HG02938 (cell line): ENCODE data around the gene FSTL1.

Experiments used
- ATAC-seq: cut with Tn5 transposase; IDR thresholded peaks from one replicate; pipeline ENCODE4 v1.9.1; 2021; ENCODE audit warnings: mild to moderate bottlenecking, moderate library complexity; ENCODE audit not compliant: unreplicated experiment

FSTL1 gene

DNA sequence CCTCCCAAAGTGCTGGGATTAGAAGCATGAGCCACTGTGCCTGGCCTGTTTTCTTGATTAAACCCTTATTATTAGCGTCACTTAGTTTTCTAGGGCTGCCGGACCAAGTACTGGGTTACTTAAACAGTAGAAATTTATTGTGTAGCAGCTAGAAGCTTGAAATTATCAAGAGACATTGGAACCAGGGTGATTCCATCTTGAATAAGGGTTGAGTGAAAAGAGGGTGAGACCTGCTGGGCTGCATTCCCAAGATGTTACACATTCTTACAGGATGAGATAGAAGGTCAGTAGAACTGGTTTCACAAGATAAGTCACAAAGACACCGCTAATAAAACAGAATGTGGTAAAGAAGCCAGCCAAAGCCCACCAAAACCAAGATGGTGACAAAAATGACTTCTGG is 18.6 kb upstream of the FSTL1 start:
- no peak for ATAC-seq

DNA sequence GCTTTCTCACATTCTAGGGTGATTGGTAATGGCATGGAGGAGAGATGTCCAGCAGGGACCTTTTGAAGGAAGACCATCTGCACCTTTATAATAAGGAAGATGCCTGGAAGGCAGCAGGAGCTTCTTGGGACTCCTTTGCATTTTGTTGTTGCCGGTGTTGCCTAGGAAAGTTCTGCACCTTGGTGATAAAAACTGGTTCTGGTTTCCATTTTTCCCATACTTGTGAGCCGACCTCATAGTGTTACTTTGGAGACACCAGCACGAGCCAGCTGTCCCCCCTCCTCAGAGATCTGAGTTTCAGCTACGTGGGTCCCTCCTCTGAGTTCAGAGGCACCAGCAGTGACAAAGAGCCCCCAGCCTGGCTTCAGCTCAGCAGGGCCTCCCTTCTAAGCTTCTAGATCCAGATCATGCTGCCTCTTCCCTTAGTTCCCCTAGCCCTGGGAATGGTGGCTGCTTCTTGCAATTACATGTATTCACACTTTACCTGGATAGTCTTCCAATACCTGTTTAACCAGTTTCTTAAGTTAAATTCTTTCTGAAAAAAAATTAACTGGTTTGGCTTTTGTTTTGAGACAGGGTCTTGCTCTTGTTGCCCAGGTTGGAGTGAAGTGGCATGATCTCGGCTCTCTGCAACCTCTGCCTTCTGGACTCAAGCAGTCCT is 18.0 kb upstream of the FSTL1 start:
- ATAC-seq, result no peak

DNA sequence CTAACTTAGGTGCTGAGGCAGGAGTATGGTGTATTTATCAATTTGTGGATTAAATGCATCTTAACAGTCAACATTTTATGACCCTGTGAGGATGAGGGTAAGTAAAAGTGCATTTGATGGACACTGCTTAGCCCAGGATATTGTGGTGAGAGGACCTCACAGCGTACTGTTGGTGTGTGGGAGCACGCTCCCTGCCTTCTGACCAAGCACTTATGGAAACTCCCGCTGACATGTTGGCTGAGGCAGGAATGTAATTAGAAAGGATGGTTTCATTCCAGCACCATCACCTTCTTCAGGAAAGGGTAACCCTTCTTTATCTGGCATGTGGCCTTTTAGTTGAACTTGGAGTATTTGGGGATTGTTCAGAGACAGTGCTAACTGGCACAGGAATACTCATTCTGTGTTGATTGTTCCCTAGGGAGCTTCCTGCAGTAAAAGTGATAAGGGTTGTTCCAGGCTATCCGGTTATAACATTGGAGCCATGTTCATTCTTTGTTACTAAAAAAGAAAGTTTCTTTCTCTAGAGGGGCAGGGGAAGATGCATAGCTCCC is 11.7 kb upstream of the FSTL1 start:
- no peak for ATAC-seq

DNA sequence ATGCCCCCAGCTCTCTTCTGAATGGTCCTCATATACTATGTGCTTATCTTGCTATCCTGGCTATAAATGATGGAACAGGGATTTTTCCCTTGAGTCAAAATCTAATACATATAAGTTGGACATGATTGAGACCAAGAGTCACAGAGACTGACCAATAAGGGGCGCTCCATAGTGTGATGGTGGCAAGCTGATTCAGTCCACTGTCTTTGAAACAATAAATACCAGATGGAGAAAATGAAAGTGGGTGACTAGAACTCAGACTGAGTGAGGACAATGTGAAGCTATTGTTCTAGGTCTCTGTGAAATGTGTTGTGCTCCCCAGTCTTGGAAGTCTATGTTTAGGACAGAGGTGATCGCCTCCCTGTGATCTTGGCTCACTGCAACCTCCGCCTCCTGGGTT is 10.6 kb upstream of the FSTL1 start:
- ATAC-seq, result no peak

DNA sequence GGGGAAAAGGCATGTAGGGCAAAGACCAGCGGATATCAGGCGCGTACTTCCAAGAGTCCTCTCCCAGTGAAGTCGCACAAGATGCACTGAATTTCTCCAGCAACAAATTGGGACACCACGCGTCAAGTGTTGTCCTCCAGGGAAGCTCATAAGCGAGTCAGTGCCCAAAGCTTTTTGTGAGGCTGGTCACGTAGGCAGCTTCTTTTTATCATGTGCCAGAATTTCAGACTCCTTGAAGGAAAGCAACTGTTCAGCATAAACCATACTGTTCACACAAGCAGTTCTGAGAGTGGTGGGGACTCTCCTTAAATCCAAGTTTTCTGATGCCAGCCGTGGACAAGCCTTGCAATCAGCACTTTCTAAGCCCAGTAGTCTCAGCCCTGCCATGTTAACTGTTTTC is 10.1 kb upstream of the FSTL1 start:
- ATAC-seq, result no peak

DNA sequence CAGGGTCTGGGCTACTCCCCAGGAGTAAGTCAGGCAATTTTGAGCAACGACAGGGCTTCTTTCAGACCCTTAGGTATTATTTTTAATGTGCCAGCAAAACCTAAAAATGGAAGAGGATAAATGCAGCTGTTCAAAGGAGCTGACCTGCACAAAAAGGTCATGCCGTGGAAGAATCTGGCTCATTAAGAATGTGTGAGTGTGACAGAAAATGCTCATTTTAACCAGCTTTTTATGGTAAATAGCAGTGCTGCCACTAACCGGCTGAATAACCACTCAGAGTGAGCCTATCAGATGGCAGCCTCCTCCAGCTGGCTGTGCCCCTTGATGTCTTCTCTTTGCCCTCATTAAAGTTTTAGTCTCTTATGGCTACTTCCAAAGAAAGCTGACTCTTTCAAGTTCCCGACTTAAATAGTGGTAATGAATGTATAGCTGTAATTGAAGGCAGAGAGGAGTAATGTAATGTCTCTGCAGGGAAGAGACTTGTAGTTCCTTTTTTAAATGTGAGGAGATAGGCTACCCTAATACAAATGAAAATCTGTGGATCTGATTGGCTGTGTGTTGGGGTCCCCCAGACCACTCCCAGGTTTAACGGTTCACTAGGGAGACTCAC is 9.5 kb upstream of the FSTL1 start:
- no peak for ATAC-seq

DNA sequence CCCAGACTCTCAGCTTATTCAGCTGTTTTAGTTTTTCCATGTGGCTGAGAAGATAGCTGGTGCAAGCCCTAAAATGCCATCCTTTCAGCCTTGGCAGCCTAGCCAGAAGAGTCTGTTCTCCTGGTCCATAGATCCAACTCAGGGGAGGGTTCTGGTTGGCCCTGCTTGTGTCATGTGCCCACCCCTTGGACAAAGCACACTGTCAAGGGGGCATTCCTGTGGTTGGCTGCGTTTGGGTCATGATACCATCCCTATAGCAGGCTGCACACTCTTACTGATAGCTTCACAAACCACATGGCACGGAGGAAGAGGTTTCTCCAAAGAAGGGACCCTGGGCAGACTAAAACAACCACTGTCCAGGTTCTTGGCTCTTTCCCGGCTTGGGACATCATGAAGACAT is 8.4 kb upstream of the FSTL1 start:
- ATAC-seq, result no peak

DNA sequence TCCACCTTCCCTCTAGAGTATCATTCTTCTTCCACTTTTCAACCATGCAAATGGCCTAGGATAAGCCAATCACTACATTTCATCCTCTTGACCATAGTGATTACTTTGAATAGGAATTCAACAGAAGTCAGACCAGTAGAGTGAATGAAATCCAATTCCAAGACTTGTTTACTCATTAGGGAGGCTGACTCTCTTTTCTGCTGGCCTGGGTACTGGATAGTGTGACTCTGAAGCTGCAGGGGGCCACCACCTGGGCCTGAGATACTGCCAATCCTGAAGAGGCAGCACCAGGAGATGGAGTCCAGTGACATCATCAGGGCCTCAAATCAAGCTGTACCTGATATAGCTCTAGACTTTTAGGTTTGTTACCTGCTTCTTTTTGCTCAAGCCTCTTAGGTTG is 7.0 kb upstream of the FSTL1 start:
- no peak for ATAC-seq

DNA sequence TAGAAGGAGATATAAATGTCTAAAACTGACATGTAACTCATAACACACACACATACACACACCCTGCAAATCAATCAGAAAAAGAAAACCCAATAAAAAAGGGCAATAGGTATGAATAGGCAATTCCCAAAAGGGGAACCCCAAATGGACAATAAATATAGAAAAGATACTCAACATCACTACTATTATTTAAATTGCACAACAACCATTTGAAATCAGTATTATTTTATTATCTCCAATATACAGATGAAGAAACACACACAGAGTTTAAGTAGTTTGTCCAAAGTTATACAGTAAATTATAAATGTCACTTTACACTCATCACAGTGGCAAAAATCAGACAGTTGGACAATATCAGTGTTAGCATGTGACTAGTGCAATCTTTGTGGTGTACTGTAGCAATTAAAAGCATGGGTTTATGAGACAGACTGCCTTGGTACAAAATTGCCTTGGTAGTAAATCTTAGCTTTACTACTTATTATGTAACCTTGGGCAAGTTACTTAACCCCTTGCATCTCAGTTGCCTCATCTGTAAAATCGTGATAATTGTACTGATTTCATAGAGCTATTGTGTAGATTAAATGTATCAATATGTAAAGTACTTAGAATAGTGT is 3.4 kb upstream of the FSTL1 start:
- no peak for ATAC-seq

DNA sequence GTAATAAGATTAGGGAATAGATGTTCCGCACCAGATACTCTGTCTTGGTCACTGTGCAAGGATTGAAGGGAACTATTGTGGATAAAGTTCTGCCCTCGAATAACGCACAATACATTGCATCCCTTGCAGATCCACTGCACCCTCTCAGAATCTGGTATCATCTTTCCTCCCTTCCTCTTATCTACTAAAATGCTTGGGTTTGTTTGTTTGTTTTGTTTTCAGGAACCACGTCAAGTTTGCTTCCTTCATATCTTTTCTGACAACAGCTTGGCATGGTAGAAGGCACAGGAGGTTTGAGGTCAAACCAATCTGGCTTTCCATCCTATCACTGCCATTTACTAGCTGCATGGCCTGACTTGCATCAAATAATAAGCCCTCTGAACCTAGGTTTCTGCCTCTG is 2.0 kb upstream of the FSTL1 start:
- ATAC-seq, result no peak

DNA sequence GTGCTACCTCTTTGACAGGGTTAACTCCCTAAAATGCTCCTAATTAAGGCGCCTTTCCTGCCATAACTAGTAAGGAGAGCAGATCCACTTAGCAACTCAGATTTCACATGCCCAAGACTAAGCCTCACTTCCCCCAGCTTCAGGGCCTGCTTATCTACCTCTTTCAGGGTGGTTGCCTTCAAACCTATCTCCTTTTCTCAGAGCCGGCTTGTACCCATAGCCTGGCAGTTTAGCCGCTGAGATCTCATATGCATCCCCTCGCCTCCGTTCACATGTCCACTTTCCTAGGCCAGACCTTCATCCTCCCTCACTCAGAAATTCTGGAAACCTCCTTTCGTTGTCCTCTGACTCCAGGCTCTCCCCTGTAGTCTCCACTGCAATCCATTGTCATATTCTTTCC is 1.0 kb upstream of the FSTL1 start:
- no peak for ATAC-seq

DNA sequence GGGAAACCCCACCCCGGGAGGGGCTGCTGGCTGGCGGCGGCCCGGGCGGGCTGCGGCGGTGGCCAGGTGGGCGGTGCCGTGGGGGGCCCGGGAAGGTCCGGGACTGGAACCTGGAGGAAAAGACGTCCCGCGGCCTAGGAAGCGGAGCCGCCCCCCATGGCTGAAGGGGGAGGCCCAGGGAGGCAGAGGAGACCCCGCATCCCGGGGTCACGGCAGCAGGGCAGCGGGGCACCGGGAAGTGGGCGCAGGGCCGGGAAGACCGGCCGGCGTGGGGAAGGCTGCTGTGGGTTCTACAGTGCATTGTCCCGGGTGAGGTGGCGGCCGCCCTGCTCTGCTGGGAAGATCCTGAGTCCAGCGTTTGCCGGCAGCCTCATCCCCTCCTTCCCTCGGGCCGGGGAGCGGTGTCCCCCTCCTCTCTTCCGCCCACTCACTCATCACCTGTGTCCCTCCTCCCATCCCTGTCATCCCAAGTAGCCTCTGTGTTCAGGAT is 525 bp upstream of the FSTL1 start:
- ATAC-seq, result no peak

DNA sequence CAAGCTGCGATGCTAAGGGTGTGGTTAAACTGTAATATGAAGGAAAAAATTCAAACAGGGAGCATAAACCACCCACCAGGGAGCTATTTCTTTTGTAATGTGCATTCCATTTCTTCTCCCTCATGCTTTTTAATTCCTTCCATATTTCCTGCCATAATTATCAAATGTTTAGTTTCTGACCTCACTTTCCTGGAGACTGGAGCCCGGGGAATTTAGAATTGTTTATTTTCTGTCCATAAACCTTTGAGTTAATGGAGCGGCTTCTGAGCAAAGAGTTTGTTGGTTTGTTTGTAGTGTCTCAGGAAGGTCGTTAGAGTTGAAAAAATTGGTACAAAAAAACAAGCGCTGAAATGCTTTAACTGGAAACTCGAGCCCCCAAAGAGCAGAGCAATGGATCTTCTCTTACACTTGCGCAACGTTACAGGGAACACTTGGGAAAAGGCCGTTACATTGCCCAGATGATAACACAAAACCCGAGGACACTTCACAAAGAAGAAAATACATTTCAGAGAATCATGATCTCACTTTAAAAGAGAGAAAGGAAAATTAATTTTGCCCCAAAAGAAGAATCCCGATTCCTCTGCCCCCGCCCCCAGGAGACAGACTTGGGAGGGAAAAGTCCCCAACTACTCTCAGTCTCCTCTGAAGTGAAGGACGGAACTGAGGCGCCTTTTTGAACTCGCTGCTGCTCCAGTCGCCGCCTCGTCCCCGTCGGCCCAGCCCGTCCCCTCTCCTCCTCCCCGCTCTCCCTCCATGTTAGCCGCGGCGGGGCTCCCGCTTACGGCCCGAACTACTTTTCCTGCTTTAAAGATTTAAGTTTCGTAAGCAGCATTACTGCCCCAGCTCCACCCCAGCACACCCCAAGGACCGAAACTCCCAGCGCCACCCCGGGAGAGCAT is 842 bp downstream of the FSTL1 start:
- no peak for ATAC-seq

DNA sequence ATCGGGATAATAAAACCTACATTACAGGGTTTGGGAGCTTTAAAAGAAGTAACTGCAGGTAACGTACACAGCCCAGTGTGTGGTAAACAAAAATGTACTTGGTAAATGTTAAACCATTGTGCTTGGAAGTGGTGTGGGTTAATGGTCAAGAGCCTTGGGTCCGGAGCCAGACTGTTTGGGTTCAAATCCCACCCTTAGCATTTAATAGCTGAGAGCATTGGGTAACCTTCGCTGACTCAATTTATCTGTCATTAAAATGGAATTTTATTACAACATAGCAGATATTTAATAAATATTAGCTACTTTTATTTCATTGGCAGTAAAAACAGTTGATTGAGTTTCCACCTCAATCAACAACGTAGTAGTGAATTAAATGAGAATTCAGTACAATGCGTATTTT is 1.5 kb downstream of the FSTL1 start:
- no peak for ATAC-seq

DNA sequence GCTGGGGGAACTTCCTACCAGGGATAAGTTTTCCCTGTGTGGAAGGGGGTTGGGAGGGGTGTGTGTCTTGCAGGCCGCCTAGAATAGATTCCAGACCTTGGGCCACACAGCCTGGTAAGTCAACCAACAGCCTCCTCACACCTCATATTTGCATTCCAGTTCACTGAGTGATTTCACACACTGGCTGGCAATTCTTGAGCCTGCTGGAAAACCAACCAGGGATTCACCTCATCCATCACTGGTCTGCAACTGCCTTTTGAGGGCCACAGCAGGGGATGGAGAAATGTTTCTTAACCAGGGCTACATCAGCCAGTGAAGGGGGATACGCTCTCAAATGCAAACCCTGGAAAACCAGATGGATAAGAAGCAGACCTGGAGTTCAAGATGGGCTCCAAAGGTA is 2.0 kb downstream of the FSTL1 start:
- no peak for ATAC-seq

DNA sequence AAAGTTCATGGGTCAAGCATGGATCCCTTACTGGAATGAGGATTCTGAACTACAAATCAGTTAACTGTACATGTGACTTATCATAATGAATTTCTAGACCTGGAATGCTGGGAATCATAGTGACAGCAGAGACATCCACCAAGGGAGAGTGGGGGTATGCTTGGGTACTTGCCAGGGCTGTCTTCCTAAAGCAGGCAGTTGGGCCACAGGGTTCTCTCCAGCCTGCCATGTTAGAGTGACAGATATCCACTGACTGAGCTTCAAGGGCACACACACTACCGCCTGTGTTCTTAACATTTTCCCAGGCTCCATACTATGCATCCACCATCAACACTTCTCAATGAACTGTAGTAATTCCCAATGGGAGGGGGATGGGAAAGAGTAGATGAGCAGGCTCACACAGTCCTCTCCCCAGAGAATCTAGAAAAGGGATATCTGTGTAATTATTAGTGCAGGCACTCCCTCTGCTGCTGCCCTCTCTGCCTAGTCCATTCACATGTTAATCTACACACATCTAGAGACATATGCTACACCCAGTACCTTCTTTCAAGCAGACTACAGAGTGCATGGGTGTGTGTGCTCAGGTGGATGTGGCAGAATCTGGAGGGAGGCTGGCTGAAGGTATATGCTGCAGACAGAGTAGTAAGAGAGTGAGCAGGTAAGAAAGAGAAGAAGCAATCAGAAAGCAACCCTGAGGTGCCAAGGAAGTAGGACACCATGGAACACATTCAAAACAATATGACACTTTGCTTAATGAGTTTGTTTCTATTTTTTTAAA is 3.7 kb downstream of the FSTL1 start:
- no peak for ATAC-seq

DNA sequence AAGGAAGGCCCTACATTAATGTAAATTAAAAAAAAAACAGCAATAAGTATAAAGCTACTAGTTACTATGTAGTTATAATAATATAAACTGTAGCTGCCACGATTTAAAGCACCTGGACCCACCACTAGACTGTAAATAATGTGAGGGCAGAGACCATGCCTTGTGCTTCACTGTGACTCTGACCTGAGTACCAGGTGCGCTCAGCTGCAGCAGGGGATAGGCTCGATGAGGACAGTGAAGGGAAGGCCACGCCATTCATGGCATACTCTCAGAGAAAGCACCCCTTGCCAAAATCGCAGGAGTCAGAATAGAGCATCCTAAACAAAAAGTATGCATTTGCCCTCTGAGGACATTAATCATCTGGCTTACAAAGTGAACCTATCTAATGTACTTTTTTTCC is 5.1 kb downstream of the FSTL1 start:
- no peak for ATAC-seq

DNA sequence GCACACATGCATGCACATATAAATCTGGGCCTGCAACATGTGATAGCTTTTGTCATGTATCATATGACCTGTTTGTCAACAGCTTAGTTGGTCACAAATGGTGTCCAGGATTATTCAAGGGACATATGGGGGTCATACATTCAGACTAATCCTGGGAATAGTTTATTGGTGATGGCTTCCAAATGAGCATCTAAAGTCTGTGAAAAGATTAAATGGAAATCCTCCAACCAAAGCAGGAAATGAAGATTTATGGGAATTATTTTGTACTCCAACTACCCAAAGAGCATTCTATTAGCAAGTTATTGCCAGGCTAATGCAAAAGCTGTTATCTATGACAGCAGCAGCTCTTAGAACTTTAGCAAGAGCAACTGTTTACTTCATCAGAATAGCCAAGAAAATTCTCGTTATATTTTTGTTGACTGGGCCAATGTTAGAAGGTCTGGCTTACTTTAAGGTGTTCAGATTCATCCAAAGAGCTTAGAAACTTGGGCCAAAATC is 7.1 kb downstream of the FSTL1 start:
- ATAC-seq, result no peak

DNA sequence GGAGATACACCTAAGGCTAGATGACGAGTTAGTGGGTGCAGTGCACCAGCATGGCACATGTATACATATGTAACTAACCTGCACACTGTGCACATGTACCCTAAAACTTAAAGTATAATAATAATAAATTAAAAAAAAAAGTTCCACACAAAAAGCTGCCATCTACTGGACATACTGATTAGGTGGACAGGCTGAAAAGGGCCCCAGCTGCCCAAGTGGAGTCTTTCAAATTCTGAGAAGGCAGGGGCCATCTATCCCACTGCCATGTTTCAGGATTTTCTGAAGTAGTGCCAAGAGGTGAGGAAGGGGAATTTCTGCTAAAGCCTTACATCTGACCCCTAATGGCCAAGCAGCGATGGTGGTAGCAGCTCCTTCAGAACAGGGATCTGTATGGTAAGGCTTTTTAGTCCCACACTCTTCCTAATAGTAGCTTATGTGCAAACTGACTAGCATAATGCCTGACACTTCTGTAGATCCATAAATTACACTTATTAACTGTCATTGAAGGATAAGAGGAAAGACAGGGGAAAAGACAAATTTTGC is 7.7 kb downstream of the FSTL1 start:
- no peak for ATAC-seq

DNA sequence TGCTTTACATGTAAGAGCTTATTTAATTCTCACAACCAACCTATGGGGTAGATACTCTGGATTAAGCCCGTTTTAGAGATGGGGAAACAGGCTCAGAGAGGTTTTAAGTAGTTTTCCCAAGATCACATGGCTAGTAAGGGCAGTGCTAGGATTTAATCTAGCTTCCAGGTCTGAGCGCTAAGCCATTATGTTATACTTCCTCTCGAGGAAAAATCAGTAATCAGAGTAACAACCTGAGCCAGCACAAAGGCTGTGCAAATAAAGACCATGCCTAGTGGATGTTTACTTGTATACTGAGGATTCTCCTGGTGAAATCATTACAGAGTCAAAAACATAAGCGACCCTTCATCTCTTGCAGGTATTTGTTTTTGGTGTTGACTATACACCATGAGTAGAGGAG is 9.0 kb downstream of the FSTL1 start:
- no peak for ATAC-seq
